ENCODE data around the gene OGFR. TPM values are rescaled to one million over a fixed set of nuclear protein-coding genes. Genes with fewer than 3 reads are reported as not detected.
"Not testable (repeated sequence)": the region's sequence is repeated elsewhere in the genome, so short reads cannot be mapped to it uniquely, and the experiment has no call there.

Gene OGFR
- total and polyA plus RNA-seq, 4 donors = 14.6 to 46.6 (median 42.3) TPM

DNA sequence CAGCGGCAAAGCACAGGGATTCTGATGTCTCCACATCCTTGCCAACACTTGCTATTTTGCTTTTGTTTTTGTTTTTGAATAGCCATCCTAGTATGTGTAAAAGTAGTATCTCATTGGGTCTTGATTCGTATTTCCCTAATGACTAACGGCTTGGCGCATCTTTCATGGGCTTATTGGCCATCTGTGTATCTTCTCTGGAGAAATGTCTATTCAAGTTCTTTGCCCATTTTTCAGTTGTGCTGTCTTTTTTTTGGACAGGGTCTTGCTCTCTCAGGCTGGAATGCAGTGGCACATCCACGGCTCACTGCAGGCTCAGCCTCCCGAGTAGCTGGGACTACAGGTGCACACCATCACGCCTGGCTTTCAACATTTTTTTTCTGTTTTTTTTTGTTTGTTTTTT, 39.5 kb downstream of the OGFR start:
- 97% methylated on average over 3 of the region's 7 CpGs for WGBS (ENCODE audit: insufficient coverage)
- H3K9me3 ChIP-seq (ENCODE audit: control insufficient read depth, insufficient read depth, low read length) = no peaks in the 10 kb centered on the region
- DNase-seq (ENCODE audit: low read depth in 4 of 6, low spot score in 6 of 6) = no peak
- no peaks in the 10 kb centered on the region for H3K27me3 ChIP-seq (ENCODE audit: control insufficient read depth, insufficient read depth, low read length)
- no peak overlapping the region for H3K27ac ChIP-seq (ENCODE audit: low read depth, low read length)
- H3K36me3 ChIP-seq (ENCODE audit: control insufficient read depth, insufficient read depth, low read length) = peaks cover 22% of the 10 kb centered on the region
- peaks cover 12% of the 10 kb centered on the region for H3K4me1 ChIP-seq (ENCODE audit: control insufficient read depth, insufficient read depth, low read length)
- no peak overlapping the region for H3K4me3 ChIP-seq (ENCODE audit: low read depth, low read length)

DNA sequence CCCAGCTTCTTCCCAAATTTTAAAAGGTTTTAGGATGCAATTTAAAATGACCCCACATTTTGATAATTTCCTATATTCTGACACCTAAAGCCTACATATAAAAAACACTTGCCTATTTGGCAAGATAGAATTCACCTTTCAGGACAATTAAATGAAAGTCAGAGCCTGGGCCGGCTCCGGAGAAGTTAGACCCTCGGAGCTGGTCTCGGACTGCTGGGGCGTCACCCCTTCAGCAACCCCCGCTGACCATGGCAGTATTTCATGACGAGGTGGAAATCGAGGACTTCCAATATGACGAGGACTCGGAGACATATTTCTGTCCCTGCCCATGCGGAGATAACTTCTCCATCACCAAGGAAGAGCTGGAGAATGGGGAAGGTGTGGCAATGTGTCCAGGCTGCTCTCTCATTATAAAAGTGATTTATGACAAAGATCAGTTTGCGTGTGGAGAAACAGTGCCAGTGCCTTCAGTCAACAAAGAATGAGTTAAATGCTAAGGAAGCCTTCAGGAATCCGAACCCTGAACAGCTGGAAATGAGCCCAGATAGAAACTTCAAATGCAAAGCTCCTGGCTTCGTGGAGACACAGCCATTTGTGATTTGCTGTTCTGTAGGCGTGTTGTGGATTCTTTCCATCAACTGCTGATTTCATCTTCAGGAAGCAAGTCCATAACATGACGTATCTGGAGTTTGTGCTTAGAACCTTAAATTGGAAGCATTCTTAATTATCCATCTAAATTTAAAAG, 41.0 kb downstream of the OGFR start:
- Histone ChIP-seq H3K9me3 (ENCODE audit: control insufficient read depth, insufficient read depth, low read length) (no peaks in the 10 kb centered on the region), H3K27me3 (ENCODE audit: control insufficient read depth, insufficient read depth, low read length) (no peaks in the 10 kb centered on the region), H3K4me3 (ENCODE audit: low read depth, low read length) (no peak overlapping the region), H3K36me3 (ENCODE audit: control insufficient read depth, insufficient read depth, low read length) (peaks cover 16% of the 10 kb centered on the region), H3K4me1 (ENCODE audit: control insufficient read depth, insufficient read depth, low read length) (peaks cover 18% of the 10 kb centered on the region), H3K27ac (ENCODE audit: low read depth, low read length) (no peak overlapping the region)
- DNase-seq (ENCODE audit: low read depth in 4 of 6, low spot score in 6 of 6) = no peak
- 77% methylated on average over 11 of the region's 16 CpGs for WGBS (ENCODE audit: insufficient coverage)

DNA sequence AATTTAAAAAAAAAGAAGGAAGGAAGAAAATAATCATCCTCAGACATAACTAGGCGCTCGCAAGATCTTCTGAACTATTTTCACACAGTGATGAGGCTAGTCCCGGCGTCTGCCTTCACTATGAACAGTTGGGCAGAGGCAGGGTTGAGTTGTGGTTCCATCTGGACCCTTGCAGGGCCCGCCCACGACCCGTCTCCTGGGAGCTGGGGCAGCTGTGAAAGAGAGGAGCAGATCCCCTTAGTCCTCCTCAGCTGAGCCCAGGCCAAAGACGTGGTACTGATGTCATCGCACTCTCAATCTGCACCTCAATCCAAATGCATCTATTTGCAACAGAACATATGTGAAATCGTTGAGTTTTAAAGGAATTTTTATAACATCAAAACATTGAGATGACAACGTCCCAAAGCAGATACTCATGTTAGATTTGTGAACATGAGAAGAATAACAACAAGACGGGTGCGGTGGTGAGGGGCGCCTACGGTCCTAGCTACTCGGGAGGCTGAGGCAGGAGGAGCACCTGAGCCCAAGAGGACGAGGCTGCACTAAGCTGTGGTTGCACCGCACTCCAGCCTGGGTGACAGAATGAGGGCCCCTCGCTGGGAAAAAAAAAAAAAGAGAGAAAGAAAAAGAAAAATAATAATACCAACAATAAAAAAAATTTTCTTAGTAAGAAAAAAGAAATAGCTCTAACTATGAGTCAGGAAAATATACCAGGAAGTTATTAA, 41.7 kb downstream of the OGFR start:
- Histone ChIP-seq H3K27me3 (ENCODE audit: control insufficient read depth, insufficient read depth, low read length) (no peaks in the 10 kb centered on the region), H3K4me1 (ENCODE audit: control insufficient read depth, insufficient read depth, low read length) (peaks cover 22% of the 10 kb centered on the region), H3K27ac (ENCODE audit: low read depth, low read length) (no peak overlapping the region), H3K9me3 (ENCODE audit: control insufficient read depth, insufficient read depth, low read length) (no peaks in the 10 kb centered on the region), H3K4me3 (ENCODE audit: low read depth, low read length) (no peak overlapping the region), H3K36me3 (ENCODE audit: control insufficient read depth, insufficient read depth, low read length) (peaks cover 16% of the 10 kb centered on the region)
- DNase-seq (ENCODE audit: low read depth in 4 of 6, low spot score in 6 of 6) = no peak
- WGBS (ENCODE audit: insufficient coverage) = 89% methylated on average over 9 of the region's 19 CpGs

DNA sequence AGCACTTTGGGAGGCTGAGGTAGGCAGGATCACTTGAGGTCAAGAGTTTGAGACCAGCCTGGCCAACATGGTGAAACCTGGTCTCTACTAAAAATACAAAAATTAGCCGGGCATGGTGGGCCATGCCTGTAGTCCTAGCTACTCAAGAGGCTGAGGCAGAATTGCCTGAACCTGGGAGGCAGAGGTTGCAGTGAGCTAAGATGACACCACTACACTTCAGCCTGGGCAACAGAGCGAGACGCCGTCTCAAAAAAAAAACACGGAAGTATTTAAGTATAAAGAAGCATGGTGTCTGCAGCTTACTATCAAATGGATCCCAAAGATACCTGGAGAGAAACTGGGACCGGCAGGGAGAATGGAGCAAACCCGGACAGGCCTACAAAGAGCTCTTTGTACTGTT, 44.3 kb downstream of the OGFR start:
- Histone ChIP-seq H3K36me3 (ENCODE audit: control insufficient read depth, insufficient read depth, low read length) (peaks cover 28% of the 10 kb centered on the region), H3K4me1 (ENCODE audit: control insufficient read depth, insufficient read depth, low read length) (peaks cover 26% of the 10 kb centered on the region)
- not testable (repeated sequence) for H3K4me3 ChIP-seq (ENCODE audit: low read depth, low read length); DNase-seq (ENCODE audit: low read depth in 4 of 6, low spot score in 6 of 6); H3K27me3 ChIP-seq (ENCODE audit: control insufficient read depth, insufficient read depth, low read length); H3K27ac ChIP-seq (ENCODE audit: low read depth, low read length); H3K9me3 ChIP-seq (ENCODE audit: control insufficient read depth, insufficient read depth, low read length)
- 80% methylated on average over 1 of the region's 7 CpGs for WGBS (ENCODE audit: insufficient coverage)

DNA sequence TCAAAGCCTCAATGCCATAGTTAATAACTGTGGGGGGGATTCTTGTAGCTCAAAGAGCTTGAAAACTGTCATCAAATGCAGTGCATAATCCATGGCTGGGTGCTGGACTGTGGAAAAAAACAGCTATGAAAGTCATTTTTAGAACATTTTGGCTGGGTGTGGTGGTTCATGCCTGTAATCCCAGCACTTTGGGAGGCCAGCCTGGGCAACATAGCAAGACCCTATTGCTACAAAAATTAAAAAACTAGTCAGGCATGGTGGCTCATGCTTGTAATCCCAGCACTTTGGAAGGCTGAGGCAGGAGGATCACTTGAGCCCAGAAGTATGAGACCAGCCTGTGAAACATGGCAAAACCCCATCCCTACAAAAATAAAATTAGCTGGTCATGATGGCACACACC, 44.8 kb downstream of the OGFR start:
- no peak overlapping the region for H3K27ac ChIP-seq (ENCODE audit: low read depth, low read length)
- no peak for DNase-seq (ENCODE audit: low read depth in 4 of 6, low spot score in 6 of 6)
- no peaks in the 10 kb centered on the region for H3K27me3 ChIP-seq (ENCODE audit: control insufficient read depth, insufficient read depth, low read length)
- peaks cover 31% of the 10 kb centered on the region for H3K36me3 ChIP-seq (ENCODE audit: control insufficient read depth, insufficient read depth, low read length)
- H3K4me3 ChIP-seq (ENCODE audit: low read depth, low read length) = no peak overlapping the region
- H3K4me1 ChIP-seq (ENCODE audit: control insufficient read depth, insufficient read depth, low read length) = peaks cover 26% of the 10 kb centered on the region
- H3K9me3 ChIP-seq (ENCODE audit: control insufficient read depth, insufficient read depth, low read length) = no peaks in the 10 kb centered on the region

DNA sequence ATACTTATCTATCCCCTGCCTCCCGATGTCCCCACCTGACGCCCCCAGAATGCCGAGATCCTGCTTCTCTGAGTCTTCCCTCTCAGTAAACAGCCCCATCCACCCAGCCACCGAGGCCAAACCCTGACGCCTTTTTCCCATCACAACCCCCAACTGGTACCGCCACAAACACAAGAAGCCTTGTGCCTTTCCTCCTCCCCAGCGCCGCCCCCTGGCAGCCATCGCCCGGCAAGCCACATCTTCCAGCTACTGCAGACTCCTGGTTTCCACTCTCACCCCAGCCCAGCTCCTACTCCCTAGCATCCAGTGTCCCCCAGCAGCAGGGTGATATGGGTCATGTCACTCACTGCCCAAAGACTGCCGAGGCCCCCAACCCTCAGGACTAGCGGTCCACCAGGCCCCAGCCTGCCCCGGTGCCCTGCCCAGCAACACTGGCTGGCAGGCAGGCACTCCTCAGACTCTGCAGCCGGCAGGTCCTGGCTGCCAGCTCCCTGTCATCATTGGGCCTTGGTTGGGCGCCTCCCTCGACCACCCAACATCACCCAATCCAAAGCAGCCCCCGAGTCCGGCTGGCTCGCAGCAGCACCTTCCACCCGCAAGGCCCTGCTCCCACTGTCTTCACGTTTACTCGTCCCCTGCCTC, 45.8 kb downstream of the OGFR start:
- Histone ChIP-seq H3K36me3 (ENCODE audit: control insufficient read depth, insufficient read depth, low read length) (peaks cover 34% of the 10 kb centered on the region), H3K4me3 (ENCODE audit: low read depth, low read length) (no peak overlapping the region), H3K9me3 (ENCODE audit: control insufficient read depth, insufficient read depth, low read length) (no peaks in the 10 kb centered on the region), H3K4me1 (ENCODE audit: control insufficient read depth, insufficient read depth, low read length) (peaks cover 26% of the 10 kb centered on the region), H3K27ac (ENCODE audit: low read depth, low read length) (no peak overlapping the region), H3K27me3 (ENCODE audit: control insufficient read depth, insufficient read depth, low read length) (no peaks in the 10 kb centered on the region)
- 64% methylated on average over 22 of the region's 22 CpGs for WGBS (ENCODE audit: insufficient coverage)
- DNase-seq (ENCODE audit: low read depth in 4 of 6, low spot score in 6 of 6) = peak in 1 of 6 donors; percentile 46

DNA sequence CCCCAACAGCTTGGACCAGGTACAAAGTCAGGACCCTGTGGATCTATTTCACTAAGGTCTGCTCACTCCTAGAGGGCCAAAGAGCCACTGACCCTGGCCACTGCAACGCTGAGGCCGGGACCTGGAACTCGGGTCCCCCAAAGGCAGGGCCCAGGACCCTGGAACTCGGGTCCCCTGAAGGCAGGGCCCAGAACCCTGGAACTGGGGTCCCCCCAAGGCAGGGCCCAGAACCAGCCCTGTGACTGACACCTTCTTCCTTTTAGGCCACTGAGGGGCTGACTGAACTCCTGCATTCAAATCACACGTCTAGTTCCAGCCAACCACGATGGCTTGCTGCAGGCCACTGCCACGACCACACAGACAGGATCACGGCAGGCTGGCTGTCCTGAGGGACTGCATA, 47.6 kb downstream of the OGFR start:
- DNase-seq (ENCODE audit: low read depth in 4 of 6, low spot score in 6 of 6) = no peak
- 90% methylated on average over 8 of the region's 8 CpGs for WGBS (ENCODE audit: insufficient coverage)
- H3K27me3 ChIP-seq (ENCODE audit: control insufficient read depth, insufficient read depth, low read length) = no peaks in the 10 kb centered on the region
- H3K36me3 ChIP-seq (ENCODE audit: control insufficient read depth, insufficient read depth, low read length) = peaks cover 36% of the 10 kb centered on the region
- H3K4me3 ChIP-seq (ENCODE audit: low read depth, low read length) = no peak overlapping the region
- H3K9me3 ChIP-seq (ENCODE audit: control insufficient read depth, insufficient read depth, low read length) = no peaks in the 10 kb centered on the region
- H3K27ac ChIP-seq (ENCODE audit: low read depth, low read length) = no peak overlapping the region
- peaks cover 24% of the 10 kb centered on the region for H3K4me1 ChIP-seq (ENCODE audit: control insufficient read depth, insufficient read depth, low read length)

DNA sequence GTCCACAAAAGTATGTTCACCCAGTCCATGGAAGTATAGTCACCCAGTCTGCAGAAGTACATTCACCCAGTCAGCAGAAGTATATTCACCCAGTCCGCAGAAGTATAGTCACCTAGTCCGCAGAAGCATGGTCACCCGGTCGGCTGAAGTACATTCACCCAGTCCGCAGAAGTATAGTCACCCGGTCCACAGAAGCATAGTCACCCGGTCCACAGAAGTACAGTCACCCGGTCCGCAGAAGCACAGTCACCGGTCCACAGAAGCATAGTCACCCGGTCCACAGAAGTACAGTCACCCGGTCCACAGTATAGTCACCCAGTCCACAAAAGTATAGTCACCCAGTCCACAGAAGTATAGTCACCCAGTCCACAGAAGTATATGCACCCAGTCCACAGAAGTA, 48.2 kb downstream of the OGFR start:
- Histone ChIP-seq H3K9me3 (ENCODE audit: control insufficient read depth, insufficient read depth, low read length) (no peaks in the 10 kb centered on the region), H3K27ac (ENCODE audit: low read depth, low read length) (no peak overlapping the region), H3K4me1 (ENCODE audit: control insufficient read depth, insufficient read depth, low read length) (peaks cover 17% of the 10 kb centered on the region), H3K36me3 (ENCODE audit: control insufficient read depth, insufficient read depth, low read length) (peaks cover 38% of the 10 kb centered on the region), H3K4me3 (ENCODE audit: low read depth, low read length) (no peak overlapping the region), H3K27me3 (ENCODE audit: control insufficient read depth, insufficient read depth, low read length) (no peaks in the 10 kb centered on the region)
- DNase-seq (ENCODE audit: low read depth in 4 of 6, low spot score in 6 of 6) = no peak
- 99% methylated on average over 12 of the region's 12 CpGs for WGBS (ENCODE audit: insufficient coverage)

DNA sequence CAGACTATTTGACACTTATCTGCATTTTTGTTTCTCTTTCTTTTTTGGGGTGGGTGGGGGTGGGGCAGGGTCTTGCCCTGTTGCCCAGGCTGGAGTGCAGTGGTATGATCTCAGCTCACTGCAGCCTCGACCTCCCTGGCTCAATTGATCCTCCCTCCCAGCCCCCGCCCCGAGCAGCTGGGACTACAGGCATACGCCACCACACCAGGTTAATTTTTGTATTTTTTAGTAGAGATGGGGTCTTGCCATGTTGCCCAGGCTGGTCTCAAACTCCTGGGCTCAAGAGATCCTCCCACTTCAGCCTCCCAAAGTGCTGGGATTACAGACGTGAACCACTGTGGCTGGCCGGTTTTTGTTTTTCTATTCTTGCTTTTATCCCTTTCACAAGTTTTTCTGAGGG, 48.7 kb downstream of the OGFR start:
- WGBS (ENCODE audit: insufficient coverage) = 69% methylated on average over 2 of the region's 6 CpGs
- H3K36me3 ChIP-seq (ENCODE audit: control insufficient read depth, insufficient read depth, low read length) = peaks cover 38% of the 10 kb centered on the region

More for the DNA sequence above, 48.7 kb downstream of the OGFR start:
- H3K9me3 ChIP-seq (ENCODE audit: control insufficient read depth, insufficient read depth, low read length); H3K4me3 ChIP-seq (ENCODE audit: low read depth, low read length); H3K27ac ChIP-seq (ENCODE audit: low read depth, low read length); DNase-seq (ENCODE audit: low read depth in 4 of 6, low spot score in 6 of 6); H3K27me3 ChIP-seq (ENCODE audit: control insufficient read depth, insufficient read depth, low read length): not testable (repeated sequence)
- peaks cover 14% of the 10 kb centered on the region for H3K4me1 ChIP-seq (ENCODE audit: control insufficient read depth, insufficient read depth, low read length)

All from spinal cord (tissue), 10 donors.